Spleen (tissue), 11 donors: Measurements from ENCODE around the gene LUC7L3. TPM values are rescaled to one million over a fixed set of nuclear protein-coding genes. Genes with fewer than 3 reads are reported as not detected.

ENCODE experiments used
- DNase-seq: peaks from one replicate; pipeline ENCODE4 v3.0.0-alpha.2; 2020
- H3K27ac ChIP-seq, 8 donors: fragments of 200-600 bp; sonication (generic) in 7 of 8; 1 replicate in 4 of 8; 2 replicates in 4 of 8; pipeline versions ENCODE4 v1.5.0 to v1.8.0; 2016 to 2021; ENCODE audit warnings: inconsistent platforms in 4 of 8, mild to moderate bottlenecking in 4 of 8, moderate library complexity in 1 of 8
- H3K27me3 ChIP-seq, 7 donors: fragments of 200-600 bp; sonication (generic) in 6 of 7; replicated peaks in 1 of 7; 1 replicate in 4 of 7; 2 replicates in 3 of 7; pipeline versions ENCODE4 v1.5.0 to v1.8.0; 2016 to 2021; ENCODE audit warnings: inconsistent platforms in 3 of 7, mild to moderate bottlenecking in 1 of 7
- H3K36me3 ChIP-seq, 6 donors: fragments of 200-600 bp; sonication (generic) in 5 of 6; 1 replicate in 4 of 6; 2 replicates in 2 of 6; pipeline versions ENCODE4 v1.5.0 to v1.8.0; 2016 to 2021; ENCODE audit warnings: inconsistent platforms in 2 of 6
- H3K4me1 ChIP-seq, 6 donors: fragments of 200-600 bp; sonication (generic) in 5 of 6; 1 replicate in 3 of 6; 2 replicates in 3 of 6; pipeline versions ENCODE4 v1.5.0 to v1.8.0; 2016 to 2021; ENCODE audit warnings: inconsistent platforms in 3 of 6
- H3K4me3 ChIP-seq, 8 donors: fragments of 200-600 bp; sonication (generic) in 7 of 8; 1 replicate in 4 of 8; 2 replicates in 4 of 8; pipeline versions ENCODE4 v1.5.0 to v1.8.0; 2016 to 2021; ENCODE audit warnings: inconsistent platforms in 4 of 8, mild to moderate bottlenecking in 4 of 8, moderate library complexity in 2 of 8
- H3K9me3 ChIP-seq, 8 donors: fragments of 200-600 bp; sonication (generic) in 7 of 8; 1 replicate in 4 of 8; 2 replicates in 4 of 8; pipeline versions ENCODE4 v1.5.0 to v1.8.0; 2016 to 2021; ENCODE audit warnings: inconsistent platforms in 4 of 8
- POLR2A ChIP-seq, 3 donors: fragments of 450-650 bp; IDR thresholded peaks; one replicate each; pipeline ENCODE4 v1.5.1; 2017; ENCODE audit warnings: antibody characterized with exemption in 3 of 3, mild to moderate bottlenecking in 1 of 3
- POLR2AphosphoS5 ChIP-seq, 3 donors: sonication (generic); formaldehyde crosslinking; IDR thresholded peaks; one replicate each; pipeline ENCODE4 v1.5.1; 2017; ENCODE audit warnings: antibody characterized with exemption in 3 of 3
- WGBS, 5 donors: extraction: QIAGEN DNeasy Blood & Tissue Kit in 3 of 5; methylation state at CpG; one replicate each; pipeline versions ENCODE4 v1.1.5 to v1.1.7; 2013 to 2018; 5-methylcytosine and 5-hydroxymethylcytosine counted together
- intact Hi-C: fragments of 100-400 bp; cut with DNase I; formaldehyde crosslinking; loops from one replicate; pipeline ENCODE4 v1.15.0; 2023; ENCODE audit warnings: low total_unique reads
- polyA plus RNA-seq, 3 donors: library from polyadenylated mRNA; stranded (reverse); fragments of 200-250 nt; gene quantifications; one replicate each; pipeline ENCODE4 v1.2.1, GENCODE V29; 2013
- total RNA-seq, 7 donors: library from RNA; depleted of rRNA in 3 of 7; stranded (reverse); fragments of >200 nt in 3 of 7; fragmentation: NEBNext Ultra II Directional in 4 of 7; extraction: Animal tissue kit (Norgen Biotek cat#: 25700) in 4 of 7; gene quantifications; one replicate each; pipeline versions ENCODE4 v1.1.0 to v1.2.1, GENCODE V29; 2016 to 2021
- TF ChIP-seq, protein P1 (sequence below), 11 experiments: fragments of 200-600 bp in 7 of 11; fragments of 450-650 bp in 4 of 11; sonication (generic) in 4 of 11; IDR thresholded peaks in 8 of 11; conservative IDR thresholded peaks in 3 of 11; 1 replicate in 7 of 11; 2 replicates in 4 of 11; pipeline versions ENCODE4 v1.4.0 to v1.8.0; 2016 to 2021; ENCODE audit warnings: antibody characterized with exemption in 11 of 11, inconsistent platforms in 4 of 11, mild to moderate bottlenecking in 1 of 11
- donor health status: healthy with polysubstance abuse.
- donor health status: DM: no; HTN: no; CAD: no; lungs with moderate emphysema.
- donor health status: DM: no; HTN: no; CAD: no.
- donor health status: Bipolar disorder and iron deficiency.
- donor health status: healthy.
- donor health status: DM: no; HTN: no; CAD: no.
- donor health status: DM: yes; HTN: yes; CAD: no.

Gene LUC7L3
- total and polyA plus RNA-seq, 10 donors: 91.2 to 223 (median 143) TPM

- 88 to 94% (median 93%) methylated on average over 8 to 16 of the region's 16 CpGs for WGBS, 5 donors
- Histone ChIP-seq H3K36me3 (peaks cover 0 to 10% (median 3%) of the 10 kb centered on the region in 6 donors), H3K27me3 (no peaks in the 10 kb centered on the region), H3K9me3 (no peaks in the 10 kb centered on the region), H3K4me3 (no peak overlapping the region), H3K4me1 (peaks cover 0 to 21% (median 3%) of the 10 kb centered on the region in 6 donors), H3K27ac (peak overlapping the region in 4 of 8 donors; percentile 40 to 68 (median 56))
- TF ChIP-seq POLR2AphosphoS5 (IDR thresholded peaks at IDR 0.05) (no peak), POLR2A (IDR thresholded peaks at IDR 0.05) (no peak)
- TF ChIP-seq, protein P1, sequence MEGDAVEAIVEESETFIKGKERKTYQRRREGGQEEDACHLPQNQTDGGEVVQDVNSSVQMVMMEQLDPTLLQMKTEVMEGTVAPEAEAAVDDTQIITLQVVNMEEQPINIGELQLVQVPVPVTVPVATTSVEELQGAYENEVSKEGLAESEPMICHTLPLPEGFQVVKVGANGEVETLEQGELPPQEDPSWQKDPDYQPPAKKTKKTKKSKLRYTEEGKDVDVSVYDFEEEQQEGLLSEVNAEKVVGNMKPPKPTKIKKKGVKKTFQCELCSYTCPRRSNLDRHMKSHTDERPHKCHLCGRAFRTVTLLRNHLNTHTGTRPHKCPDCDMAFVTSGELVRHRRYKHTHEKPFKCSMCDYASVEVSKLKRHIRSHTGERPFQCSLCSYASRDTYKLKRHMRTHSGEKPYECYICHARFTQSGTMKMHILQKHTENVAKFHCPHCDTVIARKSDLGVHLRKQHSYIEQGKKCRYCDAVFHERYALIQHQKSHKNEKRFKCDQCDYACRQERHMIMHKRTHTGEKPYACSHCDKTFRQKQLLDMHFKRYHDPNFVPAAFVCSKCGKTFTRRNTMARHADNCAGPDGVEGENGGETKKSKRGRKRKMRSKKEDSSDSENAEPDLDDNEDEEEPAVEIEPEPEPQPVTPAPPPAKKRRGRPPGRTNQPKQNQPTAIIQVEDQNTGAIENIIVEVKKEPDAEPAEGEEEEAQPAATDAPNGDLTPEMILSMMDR (IDR thresholded peaks at IDR 0.05 in 8 of 11, conservative IDR thresholded peaks at IDR 0.05 in 3 of 11): no peak
- intact Hi-C loops: no loop called here
- no peak for DNase-seq
Observed at GRCh38 chr17:50687200-50688066, 32.0 kb upstream of the LUC7L3 start.

DNA sequence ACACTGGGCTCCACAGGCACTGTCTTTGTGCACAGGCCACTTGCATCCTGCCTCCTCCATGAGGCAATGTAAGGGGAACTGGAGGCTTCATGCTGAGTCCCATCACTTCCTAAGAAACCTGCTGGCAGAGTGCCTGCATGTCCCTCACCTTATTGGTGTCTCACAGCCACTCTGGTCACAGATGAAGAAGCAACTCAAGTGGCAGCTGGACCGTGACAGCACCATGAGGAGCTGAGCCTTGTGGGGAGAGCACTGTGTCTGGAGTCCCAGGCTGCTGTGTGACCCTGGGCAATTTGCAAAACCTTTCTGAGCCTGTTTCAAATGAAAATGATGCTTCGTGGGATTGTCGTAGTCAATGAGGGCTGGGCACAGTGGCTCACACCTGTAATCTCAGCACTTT lies 31.2 kb upstream of the LUC7L3 start:
- Histone ChIP-seq H3K36me3 (peaks cover 0 to 18% (median 10%) of the 10 kb centered on the region in 6 donors), H3K4me1 (peaks cover 0 to 21% (median 3%) of the 10 kb centered on the region in 6 donors), H3K27ac (no peak overlapping the region), H3K27me3 (no peaks in the 10 kb centered on the region), H3K9me3 (no peaks in the 10 kb centered on the region), H3K4me3 (no peak overlapping the region)
- TF ChIP-seq POLR2AphosphoS5 (IDR thresholded peaks at IDR 0.05): no peak
- TF ChIP-seq POLR2A (IDR thresholded peaks at IDR 0.05): no peak
- TF ChIP-seq, protein P1 (IDR thresholded peaks at IDR 0.05 in 8 of 11, conservative IDR thresholded peaks at IDR 0.05 in 3 of 11): no peak
- intact Hi-C loops: no loop called here
- no peak for DNase-seq
- 91 to 97% (median 93%) methylated on average over 3 of the region's 3 CpGs for WGBS, 5 donors

DNA sequence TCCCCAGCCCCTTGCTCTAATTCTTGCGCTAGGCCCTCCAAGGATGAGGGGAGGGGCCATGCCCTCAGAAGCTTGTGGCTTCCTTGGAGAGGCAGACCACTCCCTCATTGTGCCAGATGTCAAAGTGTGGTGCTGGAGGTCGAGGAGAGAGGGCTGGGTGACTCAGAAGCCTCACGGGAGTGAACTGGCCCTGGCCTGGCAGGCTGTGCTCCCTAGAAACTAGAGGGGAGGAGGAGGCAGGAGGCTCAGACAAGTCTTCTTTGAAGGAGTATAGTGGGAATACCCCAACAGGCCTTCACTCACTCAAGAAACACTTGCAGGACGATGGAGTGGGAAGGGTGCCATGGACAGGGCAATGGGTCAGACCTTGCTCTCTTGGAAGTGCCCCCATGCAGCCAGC lies 30.2 kb upstream of the LUC7L3 start:
- peaks cover 0 to 28% (median 20%) of the 10 kb centered on the region in 6 donors for H3K36me3 ChIP-seq
- TF ChIP-seq, protein P1 (IDR thresholded peaks at IDR 0.05 in 8 of 11, conservative IDR thresholded peaks at IDR 0.05 in 3 of 11): no peak
- TF ChIP-seq POLR2A (IDR thresholded peaks at IDR 0.05) (no peak), POLR2AphosphoS5 (IDR thresholded peaks at IDR 0.05) (no peak)
- H3K27ac ChIP-seq: no peak overlapping the region
- WGBS, 5 donors: 51 to 63% (median 59%) methylated on average over 4 of the region's 4 CpGs
- intact Hi-C loops: no loop called here
- H3K9me3 ChIP-seq: no peaks in the 10 kb centered on the region
- H3K4me3 ChIP-seq: no peak overlapping the region
- no peaks in the 10 kb centered on the region for H3K27me3 ChIP-seq
- DNase-seq: no peak
- peaks cover 0 to 21% (median 3%) of the 10 kb centered on the region in 6 donors for H3K4me1 ChIP-seq
